ENCODE data around the gene GPR21. TPM values are rescaled to one million over a fixed set of nuclear protein-coding genes. Genes with fewer than 3 reads are reported as not detected.

Gene GPR21
- total RNA-seq, 1 donor from 2014 or later, result 4.3 TPM

DNA sequence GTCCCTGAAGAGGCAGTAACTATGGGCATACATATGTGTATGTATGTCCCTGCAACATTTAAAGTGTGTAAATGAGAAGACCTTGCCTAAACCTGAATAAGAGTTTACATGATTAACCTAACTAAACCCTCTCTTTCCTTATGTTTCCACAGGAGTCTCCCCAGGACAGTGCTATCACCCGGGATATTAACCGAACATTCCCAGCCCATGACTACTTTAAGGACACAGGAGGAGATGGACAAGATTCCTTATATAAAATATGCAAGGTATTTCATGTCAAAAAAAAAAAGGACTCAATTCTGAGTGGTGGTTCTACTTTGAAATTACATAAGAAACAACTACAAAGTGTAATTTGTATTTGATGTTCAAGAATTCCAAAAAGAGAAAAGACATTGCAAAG, 31.7 kb downstream of the GPR21 start:
- DNase-seq, result no peak

DNA sequence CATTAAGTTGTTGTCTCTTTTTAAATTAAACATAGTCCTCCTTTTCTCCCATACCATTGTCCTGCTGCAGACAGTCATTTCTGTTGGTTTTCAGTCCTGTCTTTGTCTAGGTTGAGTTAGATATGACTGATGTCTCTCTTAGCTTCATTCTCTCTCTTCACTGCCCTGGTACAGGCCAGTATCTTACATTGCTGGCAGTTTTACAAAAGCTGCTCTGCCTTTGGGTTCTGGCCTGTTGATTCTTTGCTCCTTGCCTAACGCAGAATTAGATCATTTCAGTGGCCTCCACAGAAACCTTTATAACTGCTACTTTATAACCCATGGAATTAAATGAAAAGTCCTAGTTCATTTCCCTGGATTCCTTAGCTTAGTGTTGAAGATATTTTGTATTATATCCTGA, 33.7 kb downstream of the GPR21 start:
- no peak for DNase-seq

DNA sequence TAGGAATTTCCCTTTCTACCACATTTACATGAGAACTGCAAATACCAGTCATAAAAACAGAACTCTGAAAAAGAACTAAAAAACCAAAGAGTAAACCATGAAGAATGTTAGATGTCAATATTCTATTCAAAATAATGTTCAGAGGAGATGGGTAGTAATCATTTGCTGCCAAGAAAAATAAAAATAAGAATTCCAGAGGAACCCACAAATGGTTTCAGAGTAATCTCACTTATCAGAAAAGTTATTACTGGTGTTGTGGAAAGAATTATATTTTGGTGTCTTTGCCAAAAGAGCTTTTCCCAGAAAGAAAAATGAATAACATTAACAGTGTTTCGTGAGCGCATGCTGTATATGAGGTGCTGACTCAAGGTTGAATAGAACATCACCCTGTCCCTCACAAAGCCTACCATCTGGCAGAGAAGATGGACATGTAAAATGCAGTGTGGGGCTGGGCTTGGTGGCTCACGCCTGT, 35.6 kb downstream of the GPR21 start:
- peak; percentile 57 for DNase-seq

DNA sequence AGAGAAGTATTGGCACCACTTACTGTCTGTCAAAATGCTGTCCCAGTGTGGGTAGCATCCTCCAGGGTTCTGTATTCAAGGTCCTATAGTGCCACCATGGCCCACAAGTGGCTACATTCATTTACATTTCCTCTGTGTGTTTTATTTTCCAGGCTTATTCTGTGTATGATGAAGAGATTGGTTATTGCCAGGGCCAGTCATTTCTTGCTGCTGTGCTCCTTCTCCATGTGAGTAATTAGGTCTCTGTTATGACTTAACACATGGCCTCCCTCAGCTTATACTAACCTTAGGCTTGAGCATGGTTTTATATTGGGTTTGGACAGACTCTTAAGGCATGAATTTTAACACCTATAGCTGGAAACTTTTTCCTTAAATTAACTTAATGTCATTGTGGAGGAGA, 36.7 kb downstream of the GPR21 start:
- DNase-seq, result no peak

DNA sequence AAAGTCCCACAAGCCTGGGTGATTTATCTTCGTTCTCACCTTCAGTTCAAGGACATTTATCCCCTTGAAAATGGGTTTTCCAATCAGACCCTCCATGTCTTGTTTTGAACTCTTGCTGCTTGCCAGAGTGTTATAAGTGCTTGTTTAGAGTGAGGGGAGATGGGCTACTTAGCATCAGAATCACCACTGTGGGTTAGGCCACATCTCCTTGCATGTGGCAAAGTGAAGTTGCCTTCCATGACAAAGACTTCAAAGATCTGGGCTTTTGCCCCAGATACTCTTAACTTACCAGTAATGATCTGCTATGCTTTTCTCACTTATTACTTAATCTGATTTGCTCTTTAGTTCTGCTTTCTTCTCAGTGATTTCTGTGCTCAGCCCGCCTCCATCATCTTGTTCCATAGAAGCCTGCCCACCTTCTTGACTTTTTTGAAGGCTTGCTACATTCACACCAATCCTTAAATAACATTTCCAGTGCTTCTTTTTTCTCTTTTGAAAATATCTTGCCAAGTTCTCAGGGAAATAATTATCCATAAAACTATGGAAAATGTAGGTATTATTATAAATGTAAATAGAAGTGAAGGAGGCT, 39.0 kb downstream of the GPR21 start:
- DNase-seq, result no peak

DNA sequence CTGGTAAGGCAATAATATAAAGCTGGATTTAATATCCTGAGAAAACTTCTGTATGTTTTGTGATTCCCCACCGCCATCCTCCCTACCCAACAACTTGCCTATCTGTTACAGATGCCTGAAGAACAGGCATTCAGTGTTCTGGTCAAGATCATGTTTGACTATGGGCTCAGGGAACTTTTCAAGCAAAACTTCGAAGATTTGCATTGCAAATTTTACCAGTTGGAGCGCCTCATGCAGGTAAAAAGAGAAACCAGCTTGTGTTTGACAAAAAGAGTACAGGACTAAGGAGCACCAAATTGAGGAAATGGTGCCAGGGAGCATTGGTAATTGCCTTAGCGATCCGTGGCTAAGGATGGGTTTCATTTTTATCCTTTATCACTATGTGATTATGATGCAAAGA, 40.0 kb downstream of the GPR21 start:
- DNase-seq, result no peak

DNA sequence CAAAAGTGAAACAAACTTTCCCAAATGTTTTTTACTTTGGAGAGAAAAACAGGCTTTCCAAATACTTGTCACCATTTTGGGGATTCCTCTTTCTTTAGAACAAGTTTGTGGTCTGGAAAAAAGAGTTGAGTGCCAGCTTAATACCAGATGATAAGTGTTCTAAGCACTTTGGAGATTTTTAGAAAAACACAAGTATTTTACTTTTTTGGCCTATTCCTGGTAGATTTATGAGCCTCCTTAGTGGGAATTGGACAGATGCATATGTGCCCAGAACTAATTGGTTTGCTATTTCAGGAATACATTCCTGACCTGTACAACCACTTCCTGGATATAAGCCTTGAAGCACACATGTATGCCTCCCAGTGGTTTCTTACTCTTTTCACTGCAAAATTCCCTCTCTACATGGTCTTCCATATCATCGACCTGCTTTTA, 40.5 kb downstream of the GPR21 start:
- peak; percentile 35 for DNase-seq

DNA sequence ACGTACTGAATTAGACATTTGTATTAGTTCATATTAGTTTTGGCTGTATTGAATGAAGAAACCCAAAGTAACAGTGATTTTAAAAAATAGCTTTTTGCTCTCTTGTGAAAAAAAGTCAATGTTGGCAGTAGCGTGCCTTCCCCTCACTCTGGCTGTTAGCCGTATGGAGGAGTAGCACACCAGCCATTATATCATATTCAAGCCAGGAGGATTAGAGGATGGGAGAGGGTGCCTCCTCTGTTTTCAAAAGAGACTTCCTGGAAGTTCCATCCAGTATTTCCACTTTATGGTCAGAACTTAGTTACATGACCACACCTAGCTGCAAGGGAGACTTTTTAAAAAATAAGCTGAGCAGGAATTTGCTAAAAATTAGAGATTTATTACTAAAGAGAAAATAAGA, 41.2 kb downstream of the GPR21 start:
- DNase-seq, result no peak

DNA sequence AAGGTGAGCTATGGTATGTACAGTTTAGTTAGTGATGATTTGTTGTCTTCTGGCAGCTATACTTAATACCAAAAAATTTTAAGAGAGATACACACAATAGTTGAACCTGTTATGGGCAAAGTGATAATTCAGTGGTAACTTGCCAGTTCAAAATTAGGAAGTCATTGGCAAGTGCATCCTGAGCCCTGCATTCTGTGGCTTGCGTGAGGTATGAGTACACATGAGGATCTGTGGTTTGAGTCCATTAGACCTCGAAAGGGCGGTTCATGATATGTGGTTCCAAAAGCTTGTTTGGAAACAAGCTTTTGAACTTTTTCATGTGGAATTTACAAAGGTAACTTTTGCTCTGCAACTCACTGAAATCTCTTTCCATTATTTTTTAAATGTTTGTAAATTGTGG, 47.0 kb downstream of the GPR21 start:
- DNase-seq, result no peak

DNA sequence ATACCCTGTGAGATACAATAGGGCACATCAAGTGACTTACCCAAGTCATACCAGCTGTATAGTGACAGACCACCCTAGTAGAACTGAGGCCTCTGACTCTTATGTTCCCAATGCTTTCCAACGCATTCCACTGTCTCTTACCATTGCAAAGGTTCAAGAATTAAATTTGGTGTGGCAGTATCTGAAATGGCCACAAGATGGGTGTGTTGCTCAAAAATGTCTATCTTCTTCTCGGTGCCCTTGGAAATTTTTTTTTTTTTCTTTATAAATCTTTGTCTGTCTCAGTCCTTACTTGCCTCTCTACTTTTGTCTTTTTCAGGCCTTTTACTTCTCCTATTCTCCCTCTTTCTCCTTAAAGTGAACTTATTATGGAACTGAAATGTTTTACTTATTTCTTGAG, 48.4 kb downstream of the GPR21 start:
- DNase-seq, result no peak

DNA sequence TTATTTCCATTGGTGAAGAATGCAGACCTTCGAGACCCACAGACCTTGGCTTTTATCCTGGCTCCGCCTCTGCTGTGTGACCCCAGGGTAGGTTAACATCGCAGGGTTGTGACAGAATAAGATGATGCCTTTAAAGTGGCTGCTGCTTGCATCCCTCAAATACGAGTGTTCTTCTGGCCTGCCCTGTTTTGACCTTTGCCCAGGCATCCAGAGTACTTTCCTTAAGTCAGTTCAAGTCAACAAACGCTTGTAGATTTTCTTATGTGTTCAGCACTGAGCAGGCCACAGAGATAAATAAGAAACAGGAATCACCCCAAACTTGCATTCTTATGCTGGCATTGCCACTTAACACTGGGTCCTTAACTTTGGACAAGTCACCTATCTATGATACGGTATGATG, 50.2 kb downstream of the GPR21 start:
- no peak for DNase-seq

DNA sequence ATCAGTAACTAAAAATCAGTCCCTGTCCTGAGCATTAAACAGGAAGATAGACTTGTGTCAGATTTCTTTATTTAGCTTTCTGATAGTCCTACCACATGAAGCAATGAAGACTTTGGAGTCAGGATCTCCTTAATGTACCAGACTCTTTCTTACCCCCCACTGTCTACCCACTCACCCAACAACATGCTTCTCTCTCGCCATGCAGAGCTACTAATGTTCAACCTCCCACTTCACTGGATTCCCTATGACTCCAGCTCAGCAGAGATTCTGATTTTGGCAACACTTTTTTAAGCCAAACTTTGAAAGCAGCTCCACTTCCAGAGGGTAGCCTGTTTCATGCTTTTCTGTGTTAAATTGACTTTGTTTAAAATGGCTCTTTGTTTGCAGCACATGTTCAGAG, 50.8 kb downstream of the GPR21 start:
- DNase-seq, result no peak

Small RNAs within 50 kb of the gene (small RNA-seq; reads per million reads assigned to genes)
- not detected for gene GPR21 (ENCODE audit: low replicate concordance)

Other genes with a start within 250 kb of the GPR21 start
- gene OR5C1, start 244.7 kb upstream of the GPR21 start, total RNA-seq, result not detected
- not detected for gene OR1K1, start 233.5 kb upstream of the GPR21 start, total RNA-seq
- gene PDCL, start 205.1 kb upstream of the GPR21 start, total RNA-seq, result 28.3 TPM
- 39.3 TPM for gene RC3H2, start 128.3 kb upstream of the GPR21 start, total RNA-seq
- 23.5 TPM for gene ZBTB6, start 120.3 kb upstream of the GPR21 start, total RNA-seq
- gene ZBTB26, start 102.2 kb upstream of the GPR21 start, total RNA-seq, result 6.7 TPM
- gene RABGAP1, start 92.6 kb upstream of the GPR21 start, total RNA-seq, result 66.8 TPM
- gene STRBP, start 234.9 kb downstream of the GPR21 start, total RNA-seq, result 11.3 TPM

Measured in skin of body (tissue), 3 donors.